Ovary (tissue), 9 donors: ENCODE measurements around the gene PCDHGC3. TPM values are rescaled to one million over a fixed set of nuclear protein-coding genes. Genes with fewer than 3 reads are reported as not detected.

Experiments
- DNase-seq, 5 donors: peaks; one replicate each; pipeline ENCODE4 v3.0.0-alpha.2; 2019 to 2020
- H3K27ac ChIP-seq, 2 donors: fragments of 200-600 bp; one replicate each; pipeline versions ENCODE4 v1.5.1 to v1.8.0; 2019 to 2022
- H3K27me3 ChIP-seq: fragments of 200-600 bp; one replicate; pipeline ENCODE4 v1.8.0; 2022
- H3K36me3 ChIP-seq: fragments of 200-600 bp; sonication (generic); one replicate; pipeline ENCODE4 v1.5.1; 2019
- H3K4me1 ChIP-seq: one replicate; pipeline ENCODE4 v1.8.1; 2013; ENCODE audit warnings: mild to moderate bottlenecking, moderate library complexity; ENCODE audit not compliant: insufficient read depth
- H3K4me3 ChIP-seq: fragments of 200-600 bp; sonication (generic); one replicate; pipeline ENCODE4 v1.5.1; 2017
- H3K9me3 ChIP-seq, 2 donors: fragments of 200-600 bp in 1 of 2; sonication (generic) in 1 of 2; one replicate each; pipeline versions ENCODE4 v1.5.1 to v1.8.1; 2013 to 2019; ENCODE audit warnings: mild to moderate bottlenecking in 1 of 2, moderate library complexity in 1 of 2
- EP300 ChIP-seq: sonication (generic); formaldehyde crosslinking; IDR thresholded peaks from one replicate; pipeline ENCODE4 v1.6.1; 2017; ENCODE audit warnings: antibody characterized with exemption
- POLR2A ChIP-seq: fragments of 450-650 bp; IDR thresholded peaks from one replicate; pipeline ENCODE4 v1.6.1; 2017; ENCODE audit warnings: antibody characterized with exemption, mild to moderate bottlenecking, moderate library complexity
- WGBS, 3 donors: extraction: QIAGEN DNeasy Blood & Tissue Kit in 1 of 3; methylation state at CpG; one replicate each; pipeline versions ENCODE4 v1.1.5 to v1.1.7; 2013 to 2017; 5-methylcytosine and 5-hydroxymethylcytosine counted together
- intact Hi-C, 4 donors: fragments of 100-400 bp; cut with DNase I; formaldehyde crosslinking; loops; one replicate each; pipeline versions ENCODE4 v1.11.0 to v1.15.1; 2022 to 2023
- polyA plus RNA-seq, 2 donors: library from polyadenylated mRNA; stranded (reverse); fragments of 200-250 nt in 1 of 2; fragments of 350-450 nt in 1 of 2; fragmentation: Illumina TruSeq in 1 of 2; extraction: RNeasy Lipid Tissue Mini Kit (QIAGEN cat#74804) in 1 of 2; gene quantifications; one replicate each; pipeline ENCODE4 v1.2.3, GENCODE V29; 2013 to 2014
- total RNA-seq, 7 donors: library from RNA; depleted of rRNA in 2 of 7; stranded (reverse); fragments of >200 nt in 2 of 7; fragmentation: NEBNext Ultra II Directional in 3 of 7; extraction: Animal tissue kit (Norgen Biotek cat#: 25700) in 3 of 7; gene quantifications; one replicate each; pipeline versions ENCODE4 v1.1.0 to v1.2.4, GENCODE V29; 2016 to 2023
- TF ChIP-seq, protein P1 (sequence below), 3 donors: fragments of 450-650 bp in 2 of 3; fragments of 200-600 bp in 1 of 3; IDR thresholded peaks; one replicate each; pipeline versions ENCODE4 v1.5.1 to v1.8.0; 2016 to 2022; ENCODE audit warnings: antibody characterized with exemption in 3 of 3, mild to moderate bottlenecking in 1 of 3
- donor health status: DM: no; HTN: no; CAD: no; lungs with moderate emphysema.
- donor health status: DM: no; HTN: no; CAD: no.
- donor health status: Bipolar disorder and iron deficiency.
- donor health status: DM: yes; HTN: yes; CAD: no.
- donor health status: DM: no; HTN: no; CAD: no.
- donor health status: DM: yes; HTN: yes; CAD: no.

PCDHGC3 gene
- total and polyA plus RNA-seq, 9 donors, result 19.6 to 92.9 (median 67.7) TPM

DNA sequence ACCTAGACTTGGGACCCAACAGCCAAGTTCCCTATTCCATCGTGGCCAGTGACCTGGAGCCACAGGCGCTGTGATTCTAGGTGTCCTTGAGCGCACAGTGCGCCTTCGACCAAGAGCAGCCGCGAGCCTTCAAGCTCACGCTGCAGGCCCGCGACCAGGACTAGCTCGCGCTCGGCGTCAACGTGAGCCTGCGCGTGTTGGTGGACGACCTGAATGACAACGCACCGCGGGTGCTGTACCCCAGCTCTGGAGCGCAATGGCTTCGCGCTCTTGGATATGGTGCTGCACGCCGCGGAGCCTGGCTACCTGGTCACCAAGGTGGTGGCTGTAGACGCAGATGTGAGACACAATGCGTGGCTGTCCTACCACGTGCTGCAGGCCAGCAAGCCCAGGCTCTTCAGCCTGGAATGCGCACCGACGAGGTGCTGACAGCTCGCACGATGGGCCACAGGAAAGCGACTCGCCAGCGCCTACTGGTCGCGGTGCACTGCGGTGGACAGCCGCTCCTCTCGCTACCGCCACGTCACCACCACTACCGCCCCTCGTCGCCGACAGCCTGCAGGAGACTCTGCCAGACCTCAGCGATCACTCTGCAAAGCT, 34.1 kb upstream of the PCDHGC3 start:
- intact Hi-C loops, result no loop called here
- H3K27me3 ChIP-seq, result no peaks in the 10 kb centered on the region
- TF ChIP-seq EP300 (no peak), POLR2A (no peak)
- TF ChIP-seq, protein P1, sequence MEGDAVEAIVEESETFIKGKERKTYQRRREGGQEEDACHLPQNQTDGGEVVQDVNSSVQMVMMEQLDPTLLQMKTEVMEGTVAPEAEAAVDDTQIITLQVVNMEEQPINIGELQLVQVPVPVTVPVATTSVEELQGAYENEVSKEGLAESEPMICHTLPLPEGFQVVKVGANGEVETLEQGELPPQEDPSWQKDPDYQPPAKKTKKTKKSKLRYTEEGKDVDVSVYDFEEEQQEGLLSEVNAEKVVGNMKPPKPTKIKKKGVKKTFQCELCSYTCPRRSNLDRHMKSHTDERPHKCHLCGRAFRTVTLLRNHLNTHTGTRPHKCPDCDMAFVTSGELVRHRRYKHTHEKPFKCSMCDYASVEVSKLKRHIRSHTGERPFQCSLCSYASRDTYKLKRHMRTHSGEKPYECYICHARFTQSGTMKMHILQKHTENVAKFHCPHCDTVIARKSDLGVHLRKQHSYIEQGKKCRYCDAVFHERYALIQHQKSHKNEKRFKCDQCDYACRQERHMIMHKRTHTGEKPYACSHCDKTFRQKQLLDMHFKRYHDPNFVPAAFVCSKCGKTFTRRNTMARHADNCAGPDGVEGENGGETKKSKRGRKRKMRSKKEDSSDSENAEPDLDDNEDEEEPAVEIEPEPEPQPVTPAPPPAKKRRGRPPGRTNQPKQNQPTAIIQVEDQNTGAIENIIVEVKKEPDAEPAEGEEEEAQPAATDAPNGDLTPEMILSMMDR (IDR thresholded peaks at IDR 0.05), result no peak

GRCh38 chr5:141465351-141465750, 10.4 kb upstream of the PCDHGC3 start:
- WGBS, 3 donors, result 95 to 99% (median 98%) methylated on average over 3 of the region's 3 CpGs
- H3K9me3 ChIP-seq, result no peaks in the 10 kb centered on the region
- no peak overlapping the region for H3K27ac ChIP-seq
- no peaks in the 10 kb centered on the region for H3K4me1 ChIP-seq
- no peaks in the 10 kb centered on the region for H3K27me3 ChIP-seq
- TF ChIP-seq POLR2A, result no peak
- TF ChIP-seq, protein P1 (IDR thresholded peaks at IDR 0.05), result no peak
- TF ChIP-seq EP300, result no peak
- no peak overlapping the region for H3K4me3 ChIP-seq
- H3K36me3 ChIP-seq, result no peaks in the 10 kb centered on the region
- intact Hi-C loops, result no loop called here
- DNase-seq, result no peak

More for the DNA sequence above, 34.1 kb upstream of the PCDHGC3 start:
- H3K9me3 ChIP-seq, result peaks cover 0 to 19% of the 10 kb centered on the region in 2 donors
- WGBS, 3 donors, result 45 to 58% (median 46%) methylated on average over 41 to 50 of the region's 50 CpGs
- no peak for DNase-seq
- H3K27ac ChIP-seq, result no peak overlapping the region
- H3K4me1 ChIP-seq, result no peaks in the 10 kb centered on the region
- no peaks in the 10 kb centered on the region for H3K36me3 ChIP-seq
- no peak overlapping the region for H3K4me3 ChIP-seq

GRCh38 chr5:141476132-141476911, 556 bp downstream of the PCDHGC3 start:
- 0 to 1% (median 0%) methylated on average over 58 of the region's 58 CpGs for WGBS, 3 donors
- peak; percentile 60 to 81 (median 71) for DNase-seq
- no peak for TF ChIP-seq POLR2A
- TF ChIP-seq, protein P1 (IDR thresholded peaks at IDR 0.05), result no peak
- TF ChIP-seq EP300, result no peak
- intact Hi-C loops, result loop anchor here in 2 of 4 donors (5.0 kb wide), 3 partner anchors 36 to 86 kb away; no protein-coding TSS in a partner anchor
- peak overlapping the region; percentile 26 to 75 for H3K27ac ChIP-seq
- H3K36me3 ChIP-seq, result no peaks in the 10 kb centered on the region
- H3K4me1 ChIP-seq, result peaks cover 17% of the 10 kb centered on the region
- H3K27me3 ChIP-seq, result no peaks in the 10 kb centered on the region
- H3K4me3 ChIP-seq, result peak overlapping the region; percentile 59
- H3K9me3 ChIP-seq, result no peaks in the 10 kb centered on the region

- intact Hi-C loops, result loop anchor here in 2 of 4 donors (5.0 kb wide), 3 partner anchors 35 to 85 kb away; no protein-coding TSS in a partner anchor
- TF ChIP-seq, protein P1 (IDR thresholded peaks at IDR 0.05), result no peak
- TF ChIP-seq POLR2A (no peak), EP300 (no peak)
These were observed 1.3 kb downstream of the PCDHGC3 start for GRCh38 chr5:141477044-141477575.

More at GRCh38 chr5:141477044-141477575, 1.3 kb downstream of the PCDHGC3 start:
- Histone ChIP-seq H3K27me3 (no peaks in the 10 kb centered on the region), H3K4me1 (peaks cover 17% of the 10 kb centered on the region), H3K9me3 (no peaks in the 10 kb centered on the region), H3K27ac (peak overlapping the region in 1 of 2 donors; percentile 75), H3K36me3 (no peaks in the 10 kb centered on the region), H3K4me3 (peak overlapping the region; percentile 59)
- no peak for DNase-seq
- 32 to 34% (median 33%) methylated on average over 24 of the region's 24 CpGs for WGBS, 3 donors
